ENCODE results near the gene H2AZ2. TPM values are rescaled to one million over a fixed set of nuclear protein-coding genes. Genes with fewer than 3 reads are reported as not detected.
"Not testable (repeated sequence)": the region's sequence is repeated elsewhere in the genome, so short reads cannot be mapped to it uniquely, and the experiment has no call there.

The H2AZ2 gene
- total RNA-seq, 1 donor from 2014 or later: 300 TPM

DNA sequence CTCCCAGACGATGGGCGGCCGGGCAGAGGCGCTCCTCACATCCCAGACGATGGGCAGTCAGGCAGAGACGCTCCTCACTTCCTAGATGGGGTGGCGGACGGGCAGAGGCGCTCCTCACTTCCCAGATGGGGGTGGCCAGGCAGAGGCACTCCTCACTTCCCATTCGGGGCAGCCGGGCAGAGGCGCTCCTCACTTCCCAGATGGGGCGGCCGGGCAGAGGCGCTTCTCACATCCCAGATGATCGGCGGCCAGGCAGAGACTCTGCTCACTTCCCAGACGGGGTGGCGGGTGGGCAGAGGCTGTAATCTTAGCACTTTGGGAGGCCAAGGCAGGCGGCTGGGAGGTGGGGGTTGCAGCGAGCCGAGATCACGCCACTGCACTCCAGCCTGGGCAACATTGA lies 24.0 kb upstream of the H2AZ2 start:
- intact Hi-C loops (cut with micrococcal nuclease): not testable (repeated sequence)

DNA sequence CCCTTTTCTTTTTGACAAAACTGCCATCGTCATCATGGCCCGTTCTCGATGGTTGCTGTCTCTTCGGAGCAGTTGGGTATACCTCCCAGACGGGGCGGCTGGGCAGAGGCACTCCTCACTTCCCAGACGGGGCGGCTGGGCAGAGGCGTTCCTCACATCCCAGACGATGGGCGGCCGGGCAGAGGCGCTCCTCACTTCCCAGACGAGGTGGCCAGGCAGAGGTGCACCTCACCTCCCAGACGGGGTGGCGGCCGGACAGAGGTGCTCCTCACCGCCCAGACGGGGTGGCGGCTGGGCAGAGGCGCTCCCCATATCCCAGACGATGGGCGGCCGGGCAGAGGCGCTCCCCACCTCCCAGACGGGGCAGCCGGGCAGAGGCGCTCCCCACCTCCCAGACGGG lies 22.9 kb upstream of the H2AZ2 start:
- intact Hi-C loops (cut with micrococcal nuclease): not testable (repeated sequence)

DNA sequence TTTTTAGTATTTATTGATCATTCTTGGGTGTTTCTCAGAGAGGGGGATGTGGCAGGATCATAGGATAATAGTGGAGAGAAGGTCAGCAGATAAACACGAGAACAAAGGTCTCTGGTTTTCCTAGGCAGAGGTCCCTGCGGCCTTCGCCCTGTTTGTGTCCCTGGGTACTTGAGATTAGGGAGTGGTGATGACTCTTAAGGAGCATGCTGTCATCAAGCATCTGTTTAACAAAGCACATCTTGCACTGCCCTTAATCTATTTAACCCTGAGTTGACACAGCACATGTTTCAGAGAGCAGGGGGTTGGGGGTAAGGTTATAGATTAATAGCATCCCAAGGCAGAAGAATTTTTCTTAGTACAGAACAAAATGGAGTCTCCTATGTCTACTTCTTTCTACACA lies 22.4 kb upstream of the H2AZ2 start:
- intact Hi-C loops (cut with micrococcal nuclease): not testable (repeated sequence)

DNA sequence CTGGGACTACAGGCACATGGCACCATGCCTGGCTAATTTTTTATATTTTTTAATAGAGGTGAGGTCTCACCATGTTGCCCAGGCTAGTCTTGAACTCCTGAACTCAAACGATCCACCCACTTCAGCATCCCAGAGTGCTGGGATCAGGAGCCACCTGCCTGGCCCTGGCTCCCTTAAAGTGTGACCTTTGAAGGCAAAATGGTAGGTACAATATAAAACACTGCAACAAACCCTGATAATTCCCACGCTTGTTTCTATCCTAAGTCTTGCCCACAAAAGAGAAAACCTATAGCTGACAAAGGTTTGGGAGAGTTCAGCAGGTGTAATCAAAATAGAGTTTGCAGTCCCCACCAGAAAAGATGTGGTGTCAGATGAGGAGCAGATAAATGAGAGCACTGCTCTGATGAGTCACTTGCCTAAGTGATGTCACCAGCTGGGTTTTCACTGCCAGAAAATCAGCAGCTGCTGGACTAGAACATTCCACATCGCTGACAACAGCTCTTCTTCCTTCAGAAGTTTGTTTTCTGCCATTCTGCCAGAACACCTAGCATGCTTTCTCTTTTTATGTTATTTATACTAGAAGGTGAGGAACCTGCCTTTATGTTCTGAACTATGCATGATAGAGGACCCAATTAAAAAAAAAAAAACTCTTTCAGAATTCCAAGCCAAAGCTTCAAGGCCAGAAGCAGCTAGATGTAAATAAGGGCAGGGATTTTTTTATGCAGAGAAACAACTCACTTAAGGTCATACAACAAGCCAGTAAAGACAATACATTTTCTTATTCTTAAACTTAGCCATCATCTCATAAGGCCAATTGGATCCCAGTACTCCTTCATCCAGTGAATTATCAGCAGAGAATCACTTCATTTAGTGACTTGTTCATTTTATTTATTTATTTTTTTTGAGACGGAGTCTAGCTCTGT lies 19.4 kb upstream of the H2AZ2 start:
- intact Hi-C loops (cut with micrococcal nuclease): no loop called here

DNA sequence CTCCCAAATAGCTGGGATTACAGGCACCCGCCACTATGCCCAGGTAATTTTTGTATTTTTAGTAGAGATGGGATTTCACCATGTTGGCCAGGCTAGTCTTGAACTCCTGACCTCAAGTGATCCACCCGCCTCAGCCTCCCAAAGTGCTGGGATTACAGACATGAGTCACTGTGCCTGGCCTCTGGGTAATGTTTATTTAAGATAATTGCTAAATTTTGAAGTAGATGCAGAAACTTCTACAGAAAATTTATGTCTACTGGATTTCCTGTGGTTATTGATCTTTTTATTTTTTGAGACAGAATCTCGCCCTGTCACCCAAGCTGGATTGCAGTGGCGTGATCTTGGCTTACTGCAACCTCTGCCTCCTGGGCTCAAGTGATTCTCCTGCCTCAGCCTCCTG lies 14.1 kb upstream of the H2AZ2 start:
- intact Hi-C loops (cut with micrococcal nuclease): not testable (repeated sequence)

DNA sequence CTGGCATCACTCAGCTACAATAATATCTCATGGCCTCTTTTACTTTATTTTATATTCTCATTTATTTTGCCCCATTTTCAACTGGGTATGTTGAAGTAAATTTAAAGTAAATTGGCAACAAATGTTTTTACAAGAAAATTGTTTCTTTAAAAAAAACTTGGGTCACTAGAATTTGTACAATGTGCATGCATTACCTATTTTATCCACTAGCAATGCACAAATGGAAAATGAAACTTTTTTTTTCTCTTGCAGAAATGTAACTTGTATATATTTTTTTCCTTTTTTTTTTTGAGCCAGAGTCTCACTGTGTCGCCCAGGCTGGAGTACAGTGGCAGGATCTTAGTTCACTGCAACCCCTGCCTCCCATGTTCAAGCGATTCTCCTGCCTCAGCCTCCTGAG lies 10.3 kb upstream of the H2AZ2 start:
- intact Hi-C loops (cut with micrococcal nuclease): no loop called here

DNA sequence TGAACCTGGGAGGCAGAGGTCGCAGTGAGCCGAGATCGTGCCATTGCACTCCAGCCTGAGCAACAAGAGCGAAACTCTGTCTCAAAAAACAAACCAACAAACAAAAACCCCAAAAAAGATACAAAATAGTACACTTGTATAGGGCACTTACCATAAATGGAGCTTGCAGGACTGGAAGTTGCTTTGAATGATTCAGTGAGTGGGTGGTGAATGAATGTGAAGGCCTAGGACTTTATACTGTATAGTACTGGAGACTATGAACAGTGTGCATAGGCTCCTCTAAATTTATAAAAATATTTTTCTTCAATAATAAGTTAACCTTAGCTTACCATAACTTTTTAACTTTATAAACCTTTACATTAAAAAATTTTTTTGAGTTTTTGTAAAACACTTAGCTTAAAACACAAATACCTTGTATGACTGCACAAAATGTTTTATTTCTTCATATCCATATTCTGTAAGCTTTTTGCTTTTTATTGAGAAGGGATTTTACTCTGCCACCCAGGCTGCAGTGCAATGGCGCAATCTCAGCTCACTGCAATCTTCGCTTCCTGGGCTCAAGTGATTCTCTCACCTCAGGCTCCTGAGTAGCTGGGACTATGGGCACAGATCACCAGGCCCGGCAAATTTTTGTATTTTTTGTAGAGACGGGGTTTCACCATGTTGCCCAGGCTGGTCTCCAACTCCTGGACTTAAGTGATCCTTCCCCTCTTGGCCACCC lies 6.9 kb upstream of the H2AZ2 start:
- intact Hi-C loops (cut with micrococcal nuclease): no loop called here

DNA sequence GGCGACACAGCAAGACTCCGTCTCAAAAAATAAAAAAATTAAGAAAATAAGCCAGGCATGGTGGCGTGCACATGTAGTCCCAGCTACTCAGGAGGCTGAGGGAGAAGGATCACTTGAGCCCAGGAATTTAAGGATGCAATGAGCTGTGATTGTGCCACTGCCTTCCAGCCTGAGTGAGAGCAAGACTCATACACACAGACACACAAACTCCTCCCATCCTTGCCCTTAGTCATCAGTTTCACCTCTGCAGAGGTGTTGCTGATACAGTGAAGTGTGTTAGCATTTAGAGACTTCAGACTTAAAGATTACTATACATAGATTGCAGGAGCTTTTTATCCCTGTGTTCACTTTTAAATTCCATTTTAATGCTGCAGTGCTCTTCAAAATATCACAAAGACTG lies 5.5 kb upstream of the H2AZ2 start:
- intact Hi-C loops (cut with micrococcal nuclease): no loop called here

DNA sequence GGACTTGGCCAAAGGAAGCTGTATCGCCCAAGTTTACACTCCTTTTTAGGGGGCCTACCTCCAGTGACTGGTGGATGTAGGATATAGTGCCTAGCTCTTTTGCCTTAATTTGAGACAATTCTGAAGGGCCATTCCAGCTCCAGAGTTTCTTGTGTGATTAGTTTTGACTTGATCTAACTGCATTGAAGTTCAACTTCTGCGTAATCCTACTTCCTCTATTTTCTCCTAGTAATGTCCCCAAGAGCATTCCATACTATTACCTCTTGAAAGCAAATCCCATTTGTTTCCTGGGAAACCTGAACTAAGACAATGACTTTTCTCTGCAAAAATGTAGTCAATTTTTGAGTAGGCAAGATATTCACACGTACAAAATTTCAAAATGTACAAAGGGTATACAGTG lies 4.7 kb upstream of the H2AZ2 start:
- intact Hi-C loops (cut with micrococcal nuclease): no loop called here

DNA sequence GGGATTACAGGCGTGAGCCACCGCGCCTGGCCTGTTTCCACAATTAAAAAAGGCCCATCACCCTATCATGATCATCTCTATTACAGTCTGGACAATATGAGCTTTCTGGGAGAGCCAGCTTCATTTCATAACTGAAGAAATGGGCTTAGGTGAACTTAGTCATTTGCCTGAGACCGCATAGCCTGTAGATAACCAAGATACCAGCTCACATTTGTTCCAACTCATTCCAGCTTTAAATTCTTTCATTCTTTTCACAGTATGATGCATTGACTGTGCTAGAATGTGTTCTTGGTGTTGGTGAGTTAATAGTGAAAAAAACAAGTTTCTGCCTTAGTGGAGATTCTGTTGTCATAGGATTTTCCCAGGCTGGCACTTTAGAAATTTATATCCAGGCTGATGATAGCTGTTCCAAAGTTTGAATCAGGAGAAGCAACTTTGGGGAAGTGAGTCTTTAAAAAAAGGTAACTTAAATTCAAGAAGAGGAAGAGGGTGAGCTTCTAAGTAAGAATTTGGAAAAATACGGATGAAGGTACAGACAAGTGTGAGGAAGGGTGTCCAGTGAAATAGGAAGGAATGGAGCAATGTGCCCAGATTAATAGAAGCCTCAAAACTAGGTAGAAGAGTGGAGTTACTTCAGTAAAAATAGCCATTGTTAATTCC lies 2.1 kb upstream of the H2AZ2 start:
- intact Hi-C loops (cut with micrococcal nuclease): loop anchor here (2.0 kb wide), 4 partner anchors 73 to 359 kb away; partner anchors contain the start of genes MYO1G, NUDCD3 and TBRG4

DNA sequence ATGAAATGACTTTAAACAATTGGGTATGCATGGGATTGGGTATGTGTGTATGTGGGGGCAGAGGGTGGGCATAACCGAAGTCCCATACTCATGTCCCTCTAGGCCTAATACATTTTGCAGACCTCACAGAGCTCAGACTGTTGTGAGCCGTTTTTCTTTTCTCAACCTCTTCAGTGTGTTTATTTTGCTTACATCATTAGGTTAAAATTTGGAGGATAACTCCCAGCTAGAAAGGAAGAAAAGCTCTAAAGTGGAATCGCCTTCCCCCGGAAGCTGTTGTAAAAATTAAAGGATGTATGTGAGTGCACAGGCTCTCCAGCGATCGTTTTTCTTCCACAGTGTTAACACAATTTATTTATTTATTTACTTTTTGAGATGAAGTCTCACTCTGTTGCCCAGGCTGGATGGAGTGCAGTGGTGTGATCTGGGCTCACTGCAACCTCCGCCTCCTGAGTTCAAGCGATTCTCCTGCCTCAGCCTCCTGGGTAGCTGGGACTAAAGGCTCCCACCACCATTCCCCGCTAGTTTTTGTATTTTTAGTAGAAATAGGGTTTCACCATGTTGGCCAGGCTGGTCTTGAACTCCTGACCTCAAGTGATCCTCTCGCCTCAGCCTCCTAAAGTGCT lies 1.5 kb upstream of the H2AZ2 start:
- intact Hi-C loops (cut with micrococcal nuclease): loop anchor here (2.0 kb wide), 4 partner anchors 73 to 359 kb away; partner anchors contain the start of genes MYO1G, NUDCD3 and TBRG4

DNA sequence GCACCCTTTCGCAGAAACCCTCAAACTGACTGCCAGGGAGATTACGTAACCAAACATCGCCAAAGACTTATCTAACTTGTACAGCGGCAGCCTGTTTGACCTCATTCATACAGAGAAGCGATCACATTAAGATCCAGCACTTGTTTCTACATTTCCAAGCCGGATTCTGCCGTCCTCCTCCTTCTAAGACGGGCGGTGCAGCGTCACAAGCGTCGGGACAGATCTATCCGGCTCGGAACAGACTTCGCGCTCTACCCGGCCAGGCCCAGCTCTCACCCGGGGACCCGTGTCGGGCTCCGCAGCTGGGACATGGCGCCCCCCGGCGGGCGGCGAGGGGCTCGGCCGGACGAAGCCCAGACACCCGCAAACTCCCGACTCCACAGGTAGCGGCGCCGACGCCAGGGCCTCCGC lies 373 bp downstream of the H2AZ2 start:
- intact Hi-C loops (cut with micrococcal nuclease): loop anchor here (1.0 kb wide), 6 partner anchors 38 to 265 kb away; partner anchors contain the start of genes CCM2, PURB, TMED4 and ZMIZ2

DNA sequence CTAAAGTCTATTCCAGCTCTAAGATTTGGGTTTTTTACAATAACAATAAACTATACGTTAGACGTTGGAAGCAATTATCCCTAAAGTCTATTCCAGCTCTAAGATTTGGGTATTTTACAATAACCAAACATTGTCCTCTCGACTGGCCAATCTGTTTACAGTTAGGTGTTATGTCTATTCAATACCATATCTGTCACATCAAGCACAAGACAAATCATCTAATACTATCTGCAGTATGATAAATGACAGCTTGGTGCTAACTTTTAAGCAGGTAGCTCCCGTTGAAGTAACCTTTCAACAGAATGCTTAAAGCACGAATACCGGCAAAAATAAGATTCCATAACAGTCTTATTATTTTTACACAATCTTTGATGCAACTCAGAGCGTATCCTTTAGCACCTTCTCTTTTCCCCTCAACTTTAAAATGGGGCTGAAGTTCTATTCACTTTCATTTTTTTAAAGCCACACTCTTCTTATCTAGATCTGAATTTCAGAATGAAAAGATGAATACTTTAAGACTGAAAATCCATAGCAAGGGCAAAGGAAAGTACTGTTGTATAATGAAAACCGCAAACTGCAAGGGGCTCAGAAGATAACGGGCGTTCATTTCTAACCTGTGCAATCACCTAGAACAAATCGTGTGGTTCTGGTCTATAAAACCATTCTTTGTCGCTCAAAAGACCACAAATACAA lies 925 bp downstream of the H2AZ2 start:
- intact Hi-C loops (cut with micrococcal nuclease): loop anchor here (1.0 kb wide), 6 partner anchors 38 to 265 kb away; partner anchors contain the start of genes CCM2, PURB, TMED4 and ZMIZ2

DNA sequence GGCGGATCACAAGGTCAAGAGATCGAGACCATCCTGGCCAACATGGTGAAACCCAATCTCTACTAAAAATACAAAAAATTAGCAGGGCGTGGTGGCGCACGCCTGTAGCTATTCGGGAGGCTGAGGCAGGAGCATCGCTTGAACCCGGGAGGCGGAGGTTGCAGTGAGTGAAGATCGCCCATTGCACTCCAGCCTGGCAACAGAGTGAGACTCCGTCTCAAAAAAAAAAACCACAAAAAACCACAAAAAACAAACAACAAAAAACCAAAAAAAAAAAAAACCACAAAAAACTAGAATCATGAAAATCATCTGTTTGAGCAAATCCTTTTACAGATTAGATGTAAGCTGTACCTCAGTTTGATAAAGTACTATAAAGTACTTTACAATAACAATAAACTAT lies 1.5 kb downstream of the H2AZ2 start:
- intact Hi-C loops (cut with micrococcal nuclease): not testable (repeated sequence)

DNA sequence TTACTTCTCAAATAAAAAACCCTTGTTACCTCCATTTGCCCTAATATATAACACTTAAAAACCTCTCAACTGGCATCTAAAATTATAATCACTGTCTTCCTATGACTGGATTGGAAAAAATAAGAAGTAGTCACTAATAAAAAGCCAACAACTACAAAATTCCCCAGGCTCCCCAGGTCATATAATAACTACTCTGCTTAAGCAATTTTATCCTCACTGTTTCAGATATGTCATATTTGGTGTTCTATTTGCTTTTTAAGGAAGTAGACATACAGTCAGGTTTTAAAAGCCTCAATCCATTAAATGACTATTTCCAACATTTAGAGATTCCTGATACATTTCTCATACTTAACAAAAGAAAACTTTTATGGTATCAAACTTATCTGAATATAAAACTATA lies 2.4 kb downstream of the H2AZ2 start:
- intact Hi-C loops (cut with micrococcal nuclease): no loop called here

DNA sequence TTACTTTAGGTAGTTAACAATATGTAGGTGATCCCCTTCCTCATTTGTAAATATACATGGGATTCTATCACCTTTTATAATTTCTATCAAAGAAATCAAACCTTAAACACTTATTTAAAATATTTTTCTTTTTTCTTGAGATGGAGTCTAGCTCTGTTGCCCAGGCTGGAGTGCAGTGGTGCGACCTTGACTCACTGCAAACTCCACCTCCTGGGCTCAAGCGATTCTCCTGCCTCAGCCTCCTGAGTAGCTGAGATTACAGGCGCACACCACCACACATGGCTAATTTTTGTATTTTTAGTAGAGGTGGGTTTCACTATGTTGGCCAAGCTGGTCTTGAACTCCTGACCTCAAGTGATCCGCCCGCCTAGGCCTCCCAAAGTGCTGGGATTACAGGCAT lies 4.4 kb downstream of the H2AZ2 start:
- intact Hi-C loops (cut with micrococcal nuclease): not testable (repeated sequence)

DNA sequence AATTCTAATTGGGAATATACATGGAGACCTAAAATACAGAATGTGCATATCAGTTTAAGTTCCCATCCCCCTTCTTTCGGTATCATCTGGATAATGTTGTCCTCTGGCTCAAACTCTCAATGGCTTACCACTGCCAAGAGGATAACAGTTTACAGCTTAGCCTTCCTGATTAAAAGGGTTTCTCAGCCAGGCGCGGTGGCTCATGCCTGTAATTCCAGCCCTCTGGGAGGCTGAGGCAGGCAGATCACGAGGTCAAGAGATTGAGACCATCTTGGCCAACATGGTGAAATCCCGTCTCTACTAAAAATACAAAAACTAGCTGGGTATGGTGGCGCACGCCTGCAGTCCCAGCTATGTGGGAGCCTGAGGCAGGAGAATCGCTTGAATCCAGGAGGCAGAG lies 5.2 kb downstream of the H2AZ2 start:
- intact Hi-C loops (cut with micrococcal nuclease): not testable (repeated sequence)

DNA sequence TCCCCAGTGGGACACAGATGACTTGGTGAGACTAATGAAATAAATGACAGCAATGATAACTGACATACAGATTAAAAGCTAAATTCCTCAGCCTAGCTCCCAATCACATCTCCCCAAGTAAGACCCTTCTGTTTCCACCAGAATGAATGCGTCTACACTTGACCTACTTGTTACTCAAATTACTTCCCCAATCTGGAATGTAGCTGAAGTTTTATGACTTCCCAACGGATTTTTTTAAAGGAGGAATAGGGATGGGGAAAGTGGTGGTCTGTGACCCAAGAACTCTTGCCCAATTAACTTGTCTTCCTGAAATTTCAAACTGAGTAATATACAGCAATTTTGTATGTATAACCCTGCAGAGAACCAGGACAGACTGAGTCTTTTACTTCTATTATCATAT lies 9.1 kb downstream of the H2AZ2 start:
- intact Hi-C loops (cut with micrococcal nuclease): no loop called here

DNA sequence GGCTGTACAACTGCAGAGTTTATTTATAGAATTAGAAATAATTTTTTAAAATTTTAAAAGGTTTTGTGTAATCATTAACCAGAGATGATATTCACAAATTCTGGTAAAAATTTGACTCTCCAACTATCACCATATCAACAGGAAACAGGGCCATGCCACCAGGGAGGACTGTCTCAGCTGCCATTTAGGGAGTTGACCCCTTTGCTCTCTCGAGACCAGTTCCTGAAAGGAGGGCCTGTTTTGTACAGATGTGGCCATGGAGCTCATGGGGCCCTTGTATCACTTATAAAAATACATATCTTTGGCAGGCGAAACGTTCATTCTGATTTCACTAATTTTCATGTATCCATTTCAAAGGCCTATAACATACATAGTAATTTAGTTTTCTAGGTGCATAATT lies 20.3 kb downstream of the H2AZ2 start:
- intact Hi-C loops (cut with micrococcal nuclease): no loop called here

DNA sequence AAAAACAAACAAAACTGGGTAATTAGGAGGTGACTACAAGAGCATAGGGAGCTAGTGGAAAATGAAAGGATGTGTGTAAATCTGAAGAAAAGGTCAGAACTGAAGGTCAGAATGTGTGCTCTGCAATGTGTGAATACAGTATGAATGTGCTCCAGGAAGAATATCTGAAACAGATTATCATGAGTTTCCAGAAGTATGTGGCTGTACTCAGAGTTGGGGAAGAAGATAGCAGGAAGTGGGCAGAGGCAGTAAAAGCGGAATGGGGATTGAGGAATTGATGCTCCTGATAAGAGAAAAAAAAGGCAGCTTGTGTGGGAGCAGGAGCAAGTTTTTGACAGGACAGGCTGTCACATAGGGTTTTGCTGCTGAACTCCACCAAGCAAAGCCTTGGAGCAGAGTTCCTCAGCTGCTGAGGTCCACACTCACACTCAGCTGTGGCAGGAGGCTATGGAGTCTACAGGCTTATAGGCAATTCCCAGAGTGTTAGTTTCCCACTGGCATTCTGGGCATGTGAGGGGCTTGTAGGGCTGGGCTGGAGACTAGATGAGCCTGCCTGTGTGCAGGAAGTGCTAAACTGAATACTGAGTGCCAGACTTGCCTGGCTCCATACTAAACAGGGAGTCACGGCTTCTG lies 22.9 kb downstream of the H2AZ2 start:
- intact Hi-C loops (cut with micrococcal nuclease): no loop called here

All from T-helper 2 cell treated with Interferon-gamma antibody and Interleukin-4, amounts not matched to agents 100 ng/mL and 5 ng/mL, for 36 hours (primary cell).